ENCODE data around the gene MASP2.

The MASP2 gene

DNA sequence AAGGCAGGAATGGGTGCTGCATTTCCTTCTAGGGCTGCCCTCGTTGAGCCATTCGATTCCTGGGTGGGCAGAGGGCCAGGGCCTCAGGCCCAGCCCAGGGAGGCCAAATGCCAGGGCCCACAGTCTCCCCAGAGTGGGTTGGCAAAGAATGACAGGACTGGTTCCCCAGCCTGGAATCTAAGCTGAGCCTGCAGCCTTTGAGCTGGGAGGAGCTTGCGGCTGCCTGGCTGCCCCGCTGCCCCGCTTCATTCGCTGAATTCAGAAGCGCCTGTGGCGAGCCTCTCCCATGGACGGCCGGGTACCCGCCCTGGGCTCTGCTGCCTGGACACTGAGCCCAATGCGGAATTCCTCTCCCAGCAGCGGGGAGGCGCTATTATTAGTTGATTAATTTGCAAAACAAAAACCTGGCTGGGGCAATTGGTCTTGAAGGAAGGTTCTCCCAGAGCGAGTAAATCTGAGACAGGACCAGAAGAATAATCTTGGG lies 66.9 kb downstream of the MASP2 start:
- no peak for TF ChIP-seq SIN3A (IDR thresholded peaks at IDR 0.05; ENCODE audit: borderline replicate concordance, insufficient read depth, low read length)
- TF ChIP-seq TAF1 (IDR thresholded peaks at IDR 0.05; ENCODE audit: borderline replicate concordance, insufficient read depth, low read length), result no peak

- TF ChIP-seq FOXP2 (optimal IDR thresholded peaks at IDR 0.05; ENCODE audit: borderline replicate concordance, extremely low read depth, extremely low read length, insufficient read depth) (no peak), TAF1 (IDR thresholded peaks at IDR 0.05; ENCODE audit: borderline replicate concordance, insufficient read depth, low read length) (no peak), REST (IDR thresholded peaks at IDR 0.05; ENCODE audit: insufficient read depth in 1 of 2, low read depth in 2 of 2, low read length in 2 of 2) (no peak), SIN3A (IDR thresholded peaks at IDR 0.05; ENCODE audit: borderline replicate concordance, insufficient read depth, low read length) (no peak), POLR2AphosphoS5 (IDR thresholded peaks at IDR 0.05; ENCODE audit: low read depth, low read length) (no peak)
Observed at GRCh38 chr1:10979483-10979920, 67.5 kb downstream of the MASP2 start.

GRCh38 chr1:10978719-10979118 lies 68.3 kb downstream of the MASP2 start:
- TF ChIP-seq FOXP2 (optimal IDR thresholded peaks at IDR 0.05; ENCODE audit: borderline replicate concordance, extremely low read depth, extremely low read length, insufficient read depth), result no peak
- TF ChIP-seq POLR2AphosphoS5 (IDR thresholded peaks at IDR 0.05; ENCODE audit: low read depth, low read length), result no peak
- no peak for TF ChIP-seq TAF1 (IDR thresholded peaks at IDR 0.05; ENCODE audit: borderline replicate concordance, insufficient read depth, low read length)
- TF ChIP-seq SIN3A (IDR thresholded peaks at IDR 0.05; ENCODE audit: borderline replicate concordance, insufficient read depth, low read length), result no peak
- no peak for TF ChIP-seq REST (IDR thresholded peaks at IDR 0.05; ENCODE audit: insufficient read depth in 1 of 2, low read depth in 2 of 2, low read length in 2 of 2)
